RKO (cell line): ENCODE data around the gene SHF.
"Not testable (repeated sequence)": the region's sequence is repeated elsewhere in the genome, so short reads cannot be mapped to it uniquely, and the experiment has no call there.

Experiments used
- DNase-seq: peaks from one replicate; pipeline ENCODE4 v3.0.0-alpha.2; 2016; ENCODE audit warnings: low spot score

Gene SHF

DNA sequence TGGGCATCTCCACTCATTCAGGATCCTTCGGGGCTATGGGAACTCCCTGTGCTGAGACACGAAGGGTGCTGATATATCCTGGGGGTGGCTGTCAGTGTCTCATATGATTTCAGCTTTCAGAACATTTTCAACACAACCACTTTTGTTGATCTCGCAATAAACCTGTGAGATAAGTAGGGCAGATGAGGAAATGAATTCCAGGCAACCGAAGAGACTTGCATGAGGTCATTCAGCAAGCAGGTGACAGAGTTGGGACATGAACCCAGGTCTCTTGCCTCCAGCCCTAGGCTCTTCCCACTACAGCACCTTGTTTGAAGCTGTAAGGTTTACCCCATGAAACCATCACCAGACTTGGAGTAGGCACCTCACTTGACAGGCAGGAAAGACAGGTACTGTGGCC lies 41.4 kb downstream of the SHF start:
- no peak for DNase-seq

DNA sequence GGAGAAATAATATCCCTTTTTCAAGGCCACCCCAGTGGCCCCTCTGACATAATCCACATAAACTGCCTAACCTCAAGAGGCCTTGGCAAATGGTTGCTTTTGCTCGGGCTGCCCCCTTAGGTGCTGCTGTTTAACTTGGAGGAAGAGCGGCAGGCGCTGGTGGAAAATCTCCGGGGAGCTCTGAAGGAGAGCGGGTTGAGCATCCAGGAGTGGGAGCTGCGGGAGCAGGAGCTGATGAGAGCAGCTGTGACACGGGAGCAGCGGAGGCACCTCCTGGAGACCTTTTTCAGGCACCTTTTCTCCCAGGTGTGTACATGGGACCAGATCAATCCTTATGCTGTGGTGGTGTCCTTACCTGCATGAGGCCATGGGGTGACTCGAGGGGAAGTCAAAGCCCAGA lies 43.0 kb downstream of the SHF start:
- no peak for DNase-seq

DNA sequence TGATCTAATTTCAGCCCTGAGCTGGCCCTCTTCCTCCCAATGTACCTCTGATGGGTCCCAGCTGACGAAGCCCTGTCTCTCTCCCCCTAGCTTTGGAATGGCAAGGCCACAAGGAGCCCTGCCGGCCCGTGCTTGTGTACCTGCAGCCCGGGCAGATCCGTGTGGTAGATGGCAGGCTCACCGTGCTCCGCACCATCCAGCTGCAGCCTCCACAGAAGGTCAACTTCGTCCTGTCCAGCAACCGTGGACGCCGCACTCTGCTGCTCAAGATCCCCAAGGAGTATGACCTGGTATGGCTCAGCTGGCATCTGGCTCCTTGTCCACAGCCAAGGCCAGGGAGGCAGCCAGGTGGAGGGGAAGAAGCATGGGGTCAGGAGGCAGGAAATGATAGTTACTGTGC lies 43.8 kb downstream of the SHF start:
- no peak for DNase-seq

DNA sequence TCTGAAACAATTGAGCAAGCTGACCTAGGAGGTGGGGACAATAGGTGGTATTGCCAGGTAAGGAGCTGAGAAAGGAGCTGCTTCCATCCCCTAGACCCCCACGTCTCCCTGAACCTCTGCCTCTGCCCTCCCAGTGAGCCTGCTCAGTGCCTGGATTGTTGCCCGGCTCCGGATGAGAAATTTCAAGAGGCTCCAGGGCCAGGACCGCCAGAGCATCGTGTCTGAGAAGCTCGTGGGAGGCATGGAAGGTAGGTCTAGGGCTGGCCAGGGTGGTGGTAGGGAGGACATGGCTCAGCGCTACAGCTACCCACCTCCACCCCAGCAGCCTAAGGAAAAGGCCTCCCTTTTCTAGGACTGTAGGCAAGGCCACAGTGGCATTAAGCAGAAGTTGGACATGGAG lies 44.7 kb downstream of the SHF start:
- no peak for DNase-seq

DNA sequence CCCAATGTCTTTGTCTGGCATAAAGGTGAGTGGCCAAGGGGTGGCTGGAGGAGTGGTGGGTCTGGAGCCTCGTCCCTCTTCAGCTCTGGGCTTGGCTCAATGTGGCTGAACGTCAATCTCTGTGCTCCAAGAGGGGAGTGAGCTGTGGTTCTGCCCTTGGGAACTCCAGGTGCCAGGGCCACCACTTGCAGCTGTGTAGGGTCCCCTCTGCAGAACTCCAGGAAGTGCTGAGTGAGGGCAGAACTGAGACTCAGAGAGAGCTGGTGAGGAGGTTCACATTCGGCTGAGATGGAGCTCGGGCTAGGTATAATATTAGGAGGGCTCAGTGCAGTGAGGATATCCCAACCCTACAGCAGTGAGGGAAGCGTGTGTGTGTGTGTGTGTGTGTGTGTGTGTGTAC lies 46.4 kb downstream of the SHF start:
- no peak for DNase-seq

DNA sequence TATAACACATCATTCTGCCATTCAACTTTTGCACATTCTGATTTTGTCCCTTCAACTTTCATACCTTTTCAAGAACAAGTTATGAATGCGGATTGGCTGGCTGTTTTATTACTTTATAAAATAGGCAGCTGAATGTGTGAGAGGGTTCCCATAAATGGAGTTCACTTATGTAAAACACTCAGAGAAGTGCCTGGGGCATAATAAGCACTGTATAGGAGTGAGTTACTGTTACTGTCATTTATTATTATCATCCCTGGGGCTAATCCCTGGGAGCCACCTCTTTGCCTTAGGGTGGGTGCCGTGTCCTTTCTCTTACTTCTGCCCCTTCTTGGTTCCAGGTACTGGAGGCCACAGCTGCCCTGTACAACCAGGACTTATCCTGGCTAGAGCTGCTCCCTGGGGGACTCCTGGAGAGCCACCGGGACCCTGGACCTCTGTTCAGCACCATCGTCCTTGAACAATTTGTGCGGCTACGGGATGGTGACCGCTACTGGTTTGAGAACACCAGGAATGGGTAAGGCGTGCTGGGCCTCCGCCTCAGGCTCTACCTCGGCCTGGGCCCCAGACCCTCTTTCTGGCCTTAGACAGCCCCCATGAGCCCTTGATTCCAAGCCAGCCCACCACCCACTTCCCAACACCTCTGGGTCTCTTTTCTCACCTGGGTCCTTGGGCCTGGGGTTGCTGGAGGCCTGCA lies 47.1 kb downstream of the SHF start:
- no peak for DNase-seq

DNA sequence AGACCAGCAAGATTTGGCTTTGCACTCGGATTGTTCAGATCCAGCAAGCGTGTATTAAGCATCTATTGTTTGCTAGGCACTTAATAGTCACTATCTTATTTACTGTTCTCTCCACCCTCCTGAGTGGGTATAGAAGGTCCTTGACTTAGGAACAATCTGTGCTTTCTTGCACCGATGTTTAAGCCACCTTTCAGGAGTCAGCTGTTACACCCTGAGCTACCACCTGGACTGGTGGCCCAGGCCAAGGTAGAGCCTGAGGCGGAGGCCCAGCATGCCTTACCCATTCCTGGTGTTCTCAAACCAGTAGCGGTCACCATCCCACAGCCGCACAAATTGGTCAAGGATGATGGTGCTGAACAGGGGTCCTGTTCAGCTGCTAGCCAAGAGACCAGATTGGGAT lies 48.0 kb downstream of the SHF start:
- no peak for DNase-seq

DNA sequence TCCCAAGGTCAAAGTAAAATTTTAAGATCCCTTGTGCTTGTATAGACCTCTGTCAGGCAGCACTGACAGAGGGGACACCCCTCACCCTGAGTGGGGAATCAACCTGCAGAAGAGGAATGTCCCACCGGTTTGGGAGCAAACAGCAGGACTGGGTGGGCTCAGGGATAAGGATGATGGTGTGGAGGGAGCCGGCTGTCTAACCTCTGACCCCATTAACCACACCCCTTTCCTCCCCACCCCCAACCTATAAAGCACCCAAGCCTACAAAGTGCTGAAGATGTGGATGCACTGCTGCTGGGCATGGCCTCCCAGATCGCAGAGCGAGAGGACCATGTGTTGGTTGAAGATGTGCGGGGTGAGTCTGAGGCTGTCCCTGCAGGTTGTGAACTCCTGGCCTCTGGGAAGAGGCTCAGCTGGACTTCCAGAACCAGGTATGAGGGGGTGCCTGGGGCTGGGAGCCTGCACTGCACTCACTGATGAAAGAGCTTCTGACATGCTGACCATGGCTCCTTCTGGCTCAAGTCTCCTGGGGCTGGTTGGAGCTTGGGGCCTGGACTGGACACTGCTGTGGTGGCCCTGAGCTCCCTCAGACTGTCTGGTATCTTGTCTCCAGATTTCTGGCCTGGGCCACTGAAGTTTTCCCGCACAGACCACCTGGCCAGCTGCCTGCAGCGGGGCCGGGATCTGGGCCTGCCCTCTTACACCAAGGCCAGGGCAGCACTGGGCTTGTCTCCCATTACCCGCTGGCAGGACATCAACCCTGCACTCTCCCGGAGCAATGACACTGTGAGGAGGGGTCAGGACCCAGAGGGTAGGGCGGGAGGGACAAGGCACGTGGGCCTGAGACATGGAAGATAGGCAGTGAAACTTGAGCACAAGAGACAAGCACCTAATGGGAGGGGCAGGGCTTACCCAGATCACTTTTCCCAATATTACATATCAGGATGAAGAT lies 48.7 kb downstream of the SHF start:
- no peak for DNase-seq

DNA sequence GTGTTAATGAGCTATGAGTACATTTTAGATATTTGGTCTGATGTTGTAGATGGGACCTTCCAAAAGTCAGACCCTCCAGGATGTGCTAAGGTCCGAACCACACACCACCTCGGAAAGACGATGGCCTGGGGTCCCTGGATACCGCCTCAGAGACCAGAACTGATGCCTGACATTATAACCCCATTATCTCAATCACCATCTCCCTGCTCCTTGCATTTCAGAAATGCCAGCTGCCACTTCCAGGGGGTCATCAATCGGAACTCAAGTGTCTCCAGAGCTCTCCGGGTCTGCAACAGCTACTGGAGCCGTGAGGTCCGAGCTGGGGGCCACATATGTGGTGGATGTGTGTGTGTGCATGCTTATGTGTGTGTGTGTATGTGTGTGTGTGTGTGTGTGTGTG lies 50.1 kb downstream of the SHF start:
- DNase-seq = no peak

DNA sequence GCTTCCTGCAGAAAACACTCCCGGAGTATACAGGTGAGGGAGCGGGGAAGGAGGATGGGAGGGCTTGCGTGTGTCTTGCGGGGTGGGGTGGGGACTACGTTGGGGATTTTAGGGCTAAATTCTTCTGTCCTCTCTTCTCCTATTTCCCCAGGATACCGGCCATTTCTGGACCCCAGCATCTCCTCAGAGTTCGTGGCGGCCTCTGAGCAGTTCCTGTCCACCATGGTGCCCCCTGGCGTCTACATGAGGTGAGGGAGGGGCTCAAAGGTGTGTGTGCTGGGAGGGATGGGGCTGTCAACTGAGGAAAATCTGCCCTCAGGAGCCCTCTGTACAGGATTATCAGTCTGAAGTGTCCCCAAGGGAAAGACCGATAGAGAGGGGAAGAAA lies 51.4 kb downstream of the SHF start:
- DNase-seq = no peak

DNA sequence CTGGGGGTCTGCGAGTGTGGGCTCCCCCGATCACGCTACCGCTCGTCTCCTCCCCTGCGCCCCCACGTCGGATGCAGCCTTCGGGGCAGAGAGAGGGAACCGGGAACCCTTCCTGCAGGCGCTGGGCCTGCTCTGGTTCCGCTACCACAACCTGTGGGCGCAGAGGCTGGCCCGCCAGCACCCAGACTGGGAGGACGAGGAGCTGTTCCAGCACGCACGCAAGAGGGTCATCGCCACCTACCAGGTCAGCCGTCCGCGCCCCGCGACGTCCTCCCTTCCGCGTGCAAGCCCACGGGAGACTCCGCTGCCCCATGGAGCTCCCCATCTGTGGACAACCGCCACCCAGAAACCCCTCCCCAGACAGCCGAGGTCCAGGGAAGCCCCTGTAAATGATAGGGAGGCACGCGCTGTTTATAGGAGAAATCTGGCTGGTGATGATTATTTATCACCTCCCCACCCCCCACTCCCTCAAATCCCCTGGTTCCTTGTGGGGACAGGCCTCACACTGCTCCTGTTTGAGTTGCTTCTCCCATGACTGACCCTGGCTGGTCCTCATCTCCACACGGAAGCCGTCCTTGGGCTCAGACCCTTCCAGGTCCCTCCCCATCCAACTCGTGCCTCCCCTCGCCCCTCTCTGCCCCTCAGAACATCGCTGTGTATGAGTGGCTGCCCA lies 51.9 kb downstream of the SHF start:
- not testable (repeated sequence) for DNase-seq

DNA sequence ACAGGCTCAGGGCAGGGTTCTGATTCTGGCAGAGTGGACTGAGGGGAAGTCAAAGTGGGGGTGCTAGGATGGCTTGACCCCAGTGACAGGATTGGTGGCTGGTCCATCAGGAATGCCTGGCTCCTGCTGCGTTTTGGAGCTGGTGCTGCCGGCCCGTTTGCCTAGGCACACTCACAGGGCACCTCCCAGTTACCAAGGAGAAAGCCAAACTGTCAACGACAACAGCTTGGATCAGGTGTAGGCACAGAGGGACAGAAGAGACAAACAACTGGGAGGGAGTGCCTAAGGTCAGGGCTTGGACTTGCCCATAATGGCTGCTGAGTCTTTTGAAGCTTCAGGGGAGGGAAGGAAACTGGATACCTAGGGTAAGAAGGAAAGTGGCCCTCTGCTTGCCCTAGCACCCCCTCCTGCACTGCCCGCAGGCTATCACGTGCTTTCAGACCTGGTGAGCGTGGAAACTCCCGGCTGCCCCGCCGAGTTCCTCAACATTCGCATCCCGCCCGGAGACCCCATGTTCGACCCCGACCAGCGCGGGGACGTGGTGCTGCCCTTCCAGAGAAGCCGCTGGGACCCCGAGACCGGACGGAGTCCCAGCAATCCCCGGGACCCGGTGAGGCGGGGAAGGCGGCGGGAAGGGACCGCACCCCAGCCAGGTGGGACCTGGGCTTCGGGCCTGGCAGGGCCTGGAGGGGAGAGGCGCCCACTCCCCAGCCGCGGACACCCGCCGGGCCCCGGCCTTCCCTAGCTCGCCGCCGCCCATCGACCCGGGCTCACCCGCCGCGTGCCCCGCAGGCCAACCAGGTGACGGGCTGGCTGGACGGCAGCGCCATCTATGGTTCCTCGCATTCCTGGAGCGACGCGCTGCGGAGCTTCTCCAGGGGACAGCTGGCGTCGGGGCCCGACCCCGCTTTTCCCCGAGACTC lies 52.8 kb downstream of the SHF start:
- no peak for DNase-seq

DNA sequence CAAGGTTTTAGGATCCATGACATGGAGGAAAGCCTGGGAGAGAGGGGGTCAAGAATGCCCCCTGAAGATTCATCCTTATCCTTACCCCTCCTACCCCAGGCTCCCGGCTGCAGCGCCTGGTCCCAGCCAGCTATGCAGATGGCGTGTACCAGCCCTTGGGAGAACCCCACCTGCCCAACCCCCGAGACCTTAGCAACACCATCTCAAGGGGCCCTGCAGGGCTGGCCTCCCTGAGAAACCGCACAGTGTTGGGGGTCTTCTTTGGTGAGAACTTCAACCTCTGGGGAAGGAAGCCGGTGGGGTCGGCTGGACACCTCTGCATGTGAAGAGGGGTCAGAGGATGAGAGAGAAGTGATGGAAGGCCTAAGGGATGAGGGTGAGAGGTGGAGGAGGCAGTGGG lies 53.7 kb downstream of the SHF start:
- DNase-seq = no peak

DNA sequence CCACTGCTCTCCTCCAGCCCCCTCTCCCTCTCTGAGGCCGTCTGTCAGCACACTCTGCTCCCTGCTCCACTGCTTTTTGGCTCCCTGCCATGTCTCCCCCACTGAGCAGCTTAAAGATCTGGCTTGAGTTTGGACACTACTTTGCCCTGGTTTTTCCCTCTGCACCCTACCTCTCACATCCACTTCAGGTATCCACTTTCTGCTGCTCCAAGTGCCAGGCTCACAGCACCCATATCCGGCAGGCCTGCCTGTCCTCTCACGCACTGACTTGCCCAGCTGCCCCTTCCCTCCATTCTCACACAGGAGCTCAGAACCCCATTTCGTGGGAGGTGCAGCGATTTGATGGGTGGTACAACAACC lies 54.2 kb downstream of the SHF start:
- no peak for DNase-seq

DNA sequence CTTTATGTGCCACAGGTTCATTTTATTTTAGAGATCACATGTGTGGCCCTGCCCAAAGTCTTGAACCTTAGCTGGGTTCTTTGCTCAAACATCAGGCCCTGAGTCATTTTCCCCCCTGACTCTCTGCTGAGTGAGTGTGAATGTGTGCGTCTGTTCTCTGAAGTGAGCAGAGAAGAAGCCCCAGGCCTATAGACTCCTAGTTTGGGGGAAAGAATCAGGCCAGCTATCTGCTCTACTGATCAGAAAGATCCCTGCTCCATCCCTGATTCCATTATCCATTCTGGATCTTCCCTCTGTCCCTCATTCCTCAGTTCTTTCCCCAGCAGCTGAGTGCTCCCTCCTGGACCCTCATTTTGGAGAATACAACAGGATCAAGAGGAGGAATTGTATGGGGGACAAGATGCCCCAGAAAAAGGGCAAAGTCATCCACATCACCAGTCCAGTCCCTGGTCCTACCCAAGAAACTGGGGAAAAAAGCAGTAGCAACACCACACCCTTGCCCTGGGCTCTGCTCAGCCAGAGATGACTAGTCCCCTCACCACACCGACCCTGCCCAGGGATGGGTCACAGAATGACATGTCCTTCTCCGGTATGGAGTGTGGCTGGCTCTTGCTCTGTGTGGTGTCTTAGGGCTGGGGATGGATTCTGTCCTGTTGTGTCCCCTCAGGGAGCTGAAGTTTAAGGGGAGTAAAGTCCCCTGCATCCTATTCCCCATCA lies 54.8 kb downstream of the SHF start:
- no peak for DNase-seq

DNA sequence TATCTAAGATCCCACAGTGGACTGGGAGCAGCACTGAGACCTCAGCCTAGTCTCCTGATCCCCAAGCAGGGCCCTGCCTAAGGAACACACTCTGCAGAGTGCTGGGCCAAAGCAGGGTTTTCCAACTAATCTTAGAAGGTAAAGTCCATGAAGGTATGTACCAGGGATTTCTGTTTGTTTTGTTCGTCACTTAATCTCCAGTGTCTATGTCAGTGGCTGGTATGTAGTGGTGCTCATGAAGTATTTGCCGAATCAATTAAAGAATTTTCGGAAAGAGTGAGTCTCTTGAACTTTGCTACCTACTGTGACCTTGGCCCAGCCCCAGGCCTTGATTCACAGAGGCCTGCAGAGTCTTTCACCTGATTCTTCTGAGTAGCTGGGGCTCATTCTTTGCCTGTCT lies 56.3 kb downstream of the SHF start:
- no peak for DNase-seq

DNA sequence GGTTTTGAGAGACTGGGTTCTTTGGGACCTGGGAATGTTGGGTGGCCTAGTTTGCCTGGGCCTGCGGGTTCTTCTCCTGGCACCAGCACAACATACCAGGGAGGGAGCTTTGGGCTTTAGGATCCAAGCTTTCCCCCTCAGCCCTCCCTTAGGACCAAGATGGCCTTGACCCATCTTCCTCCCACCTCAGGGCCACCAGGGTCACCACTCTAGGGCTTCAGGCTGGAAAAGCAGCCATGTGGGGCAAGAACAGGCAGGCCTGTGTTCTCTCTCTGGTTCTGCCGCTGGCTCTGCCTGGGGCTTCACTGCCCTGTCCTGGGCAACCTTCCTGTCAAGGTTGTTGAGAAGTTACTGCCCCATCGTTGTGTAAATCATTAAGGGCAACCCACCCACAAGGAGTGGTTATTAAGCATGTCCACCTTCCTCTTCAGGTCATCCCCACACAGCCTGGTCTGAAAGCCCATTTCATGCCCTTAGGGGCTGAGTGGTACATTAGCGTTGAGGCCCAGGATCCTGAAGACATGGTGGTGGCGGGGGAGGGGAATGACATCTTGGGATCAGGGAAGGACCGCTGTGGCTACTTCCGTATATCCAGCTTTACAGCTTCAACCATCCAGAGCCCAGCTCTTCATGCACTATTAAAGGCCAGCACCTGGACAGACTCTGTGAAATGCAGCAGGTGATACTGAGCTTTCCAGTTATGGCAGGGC lies 57.3 kb downstream of the SHF start:
- no peak for DNase-seq

DNA sequence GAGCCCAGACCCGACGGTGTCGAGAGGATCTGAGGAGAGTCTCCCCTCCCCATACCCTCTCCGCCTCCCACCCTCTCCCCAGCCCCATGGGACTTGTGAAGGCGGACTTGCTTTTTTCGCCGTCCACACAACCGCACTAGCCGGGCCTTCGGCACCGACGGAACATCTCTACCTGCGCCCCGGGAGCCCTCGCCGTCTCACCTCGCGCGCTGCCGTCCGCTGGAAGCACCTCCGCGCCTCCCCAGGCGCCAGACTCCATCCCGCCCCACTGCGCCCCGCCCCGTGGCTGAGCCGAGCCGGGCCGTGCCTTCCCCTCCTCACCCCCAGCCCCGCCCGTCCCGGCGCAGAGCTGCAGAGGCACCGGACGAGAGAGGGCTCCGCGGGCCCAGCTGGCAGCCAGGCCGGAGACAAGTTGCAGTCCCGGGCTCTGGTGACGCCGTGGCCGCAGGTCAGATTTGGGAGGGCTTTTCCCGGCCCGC lies 58.1 kb downstream of the SHF start, which contains the start of the genes DUOX1 and DUOXA1:
TSS of gene DUOX1 (plus strand) at position 344 of the 479 bp plus-strand sequence. CDS start 1,973 bp downstream, outside the sequence.
TSS of gene DUOXA1 (minus strand) at position 229 of the 479 bp plus-strand sequence. CDS start 6,865 bp downstream, outside the sequence.
- no peak for DNase-seq

DNA sequence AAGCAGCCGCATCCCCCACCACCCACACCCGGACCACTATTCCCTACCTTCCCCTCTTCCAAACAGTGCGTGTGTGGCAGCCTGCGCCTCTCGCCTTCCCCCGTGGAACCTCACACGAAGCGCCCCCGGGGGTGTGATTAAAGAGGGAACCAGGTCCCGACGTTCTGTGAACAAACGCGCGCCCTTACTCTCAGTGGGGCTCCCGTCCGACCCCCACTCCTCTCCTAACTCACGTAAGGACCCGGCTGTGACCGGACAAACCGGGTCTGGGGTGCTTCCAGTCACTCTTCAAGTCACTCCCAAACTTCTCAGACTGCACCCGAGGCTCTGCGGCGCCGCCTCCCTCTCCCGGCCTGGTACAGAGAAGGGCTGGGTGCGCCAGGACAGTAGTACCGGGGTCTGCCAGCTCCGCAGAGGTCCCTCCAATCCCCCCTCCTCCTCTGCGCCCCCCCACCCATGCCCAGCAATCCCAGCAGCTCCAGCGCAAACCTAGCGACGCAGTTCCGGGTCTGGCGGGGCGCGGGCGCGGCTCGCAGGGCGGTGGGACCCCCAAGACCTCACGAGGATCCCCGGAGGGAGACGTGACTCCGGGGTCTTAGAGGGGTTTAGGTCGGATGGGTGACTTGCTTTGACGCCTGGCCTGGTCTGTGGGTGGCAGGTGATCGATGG lies 58.7 kb downstream of the SHF start:
- no peak for DNase-seq
